WTC11 (cell line): ENCODE results near the gene CCDC6. TPM values are rescaled to one million over a fixed set of nuclear protein-coding genes. Genes with fewer than 3 reads are reported as not detected.

Experiments used
- ATAC-seq: fragments of 200-7000 bp; cut with Tn5 transposase; 2 replicates; pipeline ENCODE4 v1.10.0; 2021; ENCODE audit warnings: mild to moderate bottlenecking, moderate library complexity
- CTCF ChIA-PET: fragments of 300-600 bp; sonication (Branson Sonifier 250); formaldehyde crosslinking; loops from one replicate; lab custom pipeline; 2021; ENCODE audit warnings: antibody characterized with exemption; lab: Charles Lee
- POLR2A ChIA-PET: fragments of 350-600 bp; sonication (Branson Sonifier 250); formaldehyde crosslinking; loops from one replicate; lab custom pipeline; 2021; ENCODE audit warnings: antibody characterized with exemption; lab: Charles Lee
- DNase-seq: peaks from one replicate; pipeline ENCODE4 v3.0.0; 2021; ENCODE audit warnings: low spot score
- H3K27ac Mint-ChIP-seq: 2 replicates; pipeline ENCODE4 v1.8.0; 2021; ENCODE audit warnings: mixed read lengths
- H3K27me3 Mint-ChIP-seq: 2 replicates; pipeline ENCODE4 v1.8.0; 2021; ENCODE audit warnings: low read depth, mild to moderate bottlenecking, moderate library complexity, mixed read lengths
- H3K36me3 Mint-ChIP-seq: 2 replicates; pipeline ENCODE4 v1.8.0; 2021; ENCODE audit warnings: mixed read lengths
- H3K4me1 Mint-ChIP-seq: 2 replicates; pipeline ENCODE4 v1.8.0; 2022; ENCODE audit warnings: mixed read lengths
- H3K4me3 Mint-ChIP-seq: 2 replicates; pipeline ENCODE4 v1.8.0; 2021; ENCODE audit warnings: mild to moderate bottlenecking, moderate library complexity, mixed read lengths
- H3K9me3 Mint-ChIP-seq: 2 replicates; pipeline ENCODE4 v1.8.0; 2021; ENCODE audit warnings: mixed read lengths
- CTCF ChIP-seq: fragments of 200-600 bp; IDR thresholded peaks from 2 replicates; pipeline ENCODE4 v1.8.0; 2022; ENCODE audit warnings: antibody characterized with exemption
- E2F1 ChIP-seq: sonication (generic); formaldehyde crosslinking; IDR thresholded peaks from 2 replicates; pipeline ENCODE4 v1.8.0; 2022; ENCODE audit warnings: mild to moderate bottlenecking, missing genetic modification reagents
- ELF4 ChIP-seq: sonication (generic); formaldehyde crosslinking; IDR thresholded peaks from 2 replicates; pipeline ENCODE4 v1.8.1; 2022; ENCODE audit warnings: low read depth, mild to moderate bottlenecking, moderate library complexity, missing genetic modification reagents
- EMX1 ChIP-seq: fragments of 250-450 bp; sonication (Bioruptor Pico); IDR thresholded peaks from 2 replicates; pipeline ENCODE4 v1.8.0; 2021; ENCODE audit warnings: mild to moderate bottlenecking
- ESRRA ChIP-seq: sonication (generic); formaldehyde crosslinking; IDR thresholded peaks from 2 replicates; pipeline ENCODE4 v1.8.1; 2022; ENCODE audit warnings: mild to moderate bottlenecking, missing genetic modification reagents, borderline replicate concordance
- GABPB1 ChIP-seq: sonication (generic); formaldehyde crosslinking; IDR thresholded peaks from 2 replicates; pipeline ENCODE4 v1.8.1; 2023; ENCODE audit warnings: mild to moderate bottlenecking, missing genetic modification reagents
- GRHL2 ChIP-seq: fragments of 250-450 bp; sonication (Bioruptor Pico); IDR thresholded peaks from 2 replicates; pipeline ENCODE4 v1.8.0; 2022; ENCODE audit warnings: mild to moderate bottlenecking, moderate library complexity; ENCODE audit not compliant: insufficient replicate concordance, severe bottlenecking
- IRF1 ChIP-seq: sonication (generic); formaldehyde crosslinking; IDR thresholded peaks from 2 replicates; pipeline ENCODE4 v1.8.0; 2023; ENCODE audit warnings: missing genetic modification reagents
- KAT7 ChIP-seq: sonication (generic); formaldehyde crosslinking; IDR thresholded peaks from 2 replicates; pipeline ENCODE4 v1.8.1; 2023; ENCODE audit warnings: missing genetic modification reagents, mild to moderate bottlenecking, borderline replicate concordance
- NR3C1 ChIP-seq: sonication (generic); formaldehyde crosslinking; conservative IDR thresholded peaks from 2 replicates; pipeline ENCODE4 v1.8.1; 2023; ENCODE audit warnings: low read depth, mild to moderate bottlenecking, missing genetic modification reagents
- OVOL2 ChIP-seq: fragments of 250-450 bp; sonication (Bioruptor Pico); IDR thresholded peaks from 2 replicates; pipeline ENCODE4 v1.9.0; 2021; ENCODE audit warnings: mild to moderate bottlenecking, borderline replicate concordance
- PRRX2 ChIP-seq: fragments of 250-450 bp; sonication (Bioruptor Pico); IDR thresholded peaks from 2 replicates; pipeline ENCODE4 v1.8.0; 2021; ENCODE audit warnings: mild to moderate bottlenecking
- RELA ChIP-seq: sonication (generic); formaldehyde crosslinking; IDR thresholded peaks from 2 replicates; pipeline ENCODE4 v1.8.1; 2022; ENCODE audit warnings: missing genetic modification reagents, mild to moderate bottlenecking, borderline replicate concordance
- RORB ChIP-seq: fragments of 250-450 bp; sonication (Bioruptor Pico); IDR thresholded peaks from 2 replicates; pipeline ENCODE4 v1.9.0; 2021; ENCODE audit warnings: mild to moderate bottlenecking
- ZNF219 ChIP-seq: sonication (generic); formaldehyde crosslinking; IDR thresholded peaks from 2 replicates; pipeline ENCODE4 v1.8.0; 2023; ENCODE audit warnings: missing genetic modification reagents, mild to moderate bottlenecking, borderline replicate concordance
- ZNF317 ChIP-seq: sonication (generic); formaldehyde crosslinking; IDR thresholded peaks from 2 replicates; pipeline ENCODE4 v1.8.1; 2023; ENCODE audit warnings: low read depth, mild to moderate bottlenecking, moderate library complexity, missing genetic modification reagents, borderline replicate concordance
- ZNF423 ChIP-seq: fragments of 250-450 bp; sonication (Bioruptor Pico); IDR thresholded peaks from 2 replicates; pipeline ENCODE4 v2.1.2; 2022; ENCODE audit warnings: mild to moderate bottlenecking, moderate library complexity
- total RNA-seq: library from RNA; stranded (reverse); gene quantifications from 3 replicates; pipeline ENCODE4 v1.2.3, GENCODE V29; 2021
- TF ChIP-seq, protein P1 (sequence below): sonication (generic); formaldehyde crosslinking; IDR thresholded peaks from 2 replicates; pipeline ENCODE4 v1.8.0; 2023; ENCODE audit warnings: missing genetic modification reagents, mild to moderate bottlenecking, borderline replicate concordance
- TF ChIP-seq, protein P2 (sequence below): fragments of 250-450 bp; sonication (Bioruptor Pico); IDR thresholded peaks from 2 replicates; pipeline ENCODE4 v1.9.0; 2021; ENCODE audit warnings: mild to moderate bottlenecking
- TF ChIP-seq, protein P3 (sequence below): sonication (generic); formaldehyde crosslinking; IDR thresholded peaks from 2 replicates; pipeline ENCODE4 v1.8.1; 2023; ENCODE audit warnings: mild to moderate bottlenecking, missing genetic modification reagents

The CCDC6 gene
- total RNA-seq, 1 experiment from 2014 or later: 55.2 TPM

DNA sequence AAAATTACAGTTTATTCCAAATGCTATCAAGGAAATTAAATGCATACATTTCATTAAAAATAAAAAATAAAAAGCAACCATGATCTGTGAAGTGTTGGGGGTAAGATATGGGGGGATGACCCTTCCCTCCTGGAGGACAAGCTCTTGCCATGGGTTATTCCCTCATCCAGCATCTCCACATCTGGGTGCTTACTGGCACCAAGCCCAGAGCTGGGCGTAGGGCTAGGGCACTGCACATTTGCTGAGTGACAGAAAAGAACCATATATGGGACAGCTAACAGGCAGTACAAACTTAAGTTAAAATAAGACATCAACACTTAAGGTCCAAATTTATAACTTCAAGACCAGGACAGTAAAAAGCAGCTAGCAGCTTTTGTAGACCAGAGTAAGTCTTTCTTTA, 10.2 kb downstream of the CCDC6 start:
- no peak overlapping the region for H3K4me3 Mint-ChIP-seq
- TF ChIP-seq GABPB1: no peak
- TF ChIP-seq, protein P1, sequence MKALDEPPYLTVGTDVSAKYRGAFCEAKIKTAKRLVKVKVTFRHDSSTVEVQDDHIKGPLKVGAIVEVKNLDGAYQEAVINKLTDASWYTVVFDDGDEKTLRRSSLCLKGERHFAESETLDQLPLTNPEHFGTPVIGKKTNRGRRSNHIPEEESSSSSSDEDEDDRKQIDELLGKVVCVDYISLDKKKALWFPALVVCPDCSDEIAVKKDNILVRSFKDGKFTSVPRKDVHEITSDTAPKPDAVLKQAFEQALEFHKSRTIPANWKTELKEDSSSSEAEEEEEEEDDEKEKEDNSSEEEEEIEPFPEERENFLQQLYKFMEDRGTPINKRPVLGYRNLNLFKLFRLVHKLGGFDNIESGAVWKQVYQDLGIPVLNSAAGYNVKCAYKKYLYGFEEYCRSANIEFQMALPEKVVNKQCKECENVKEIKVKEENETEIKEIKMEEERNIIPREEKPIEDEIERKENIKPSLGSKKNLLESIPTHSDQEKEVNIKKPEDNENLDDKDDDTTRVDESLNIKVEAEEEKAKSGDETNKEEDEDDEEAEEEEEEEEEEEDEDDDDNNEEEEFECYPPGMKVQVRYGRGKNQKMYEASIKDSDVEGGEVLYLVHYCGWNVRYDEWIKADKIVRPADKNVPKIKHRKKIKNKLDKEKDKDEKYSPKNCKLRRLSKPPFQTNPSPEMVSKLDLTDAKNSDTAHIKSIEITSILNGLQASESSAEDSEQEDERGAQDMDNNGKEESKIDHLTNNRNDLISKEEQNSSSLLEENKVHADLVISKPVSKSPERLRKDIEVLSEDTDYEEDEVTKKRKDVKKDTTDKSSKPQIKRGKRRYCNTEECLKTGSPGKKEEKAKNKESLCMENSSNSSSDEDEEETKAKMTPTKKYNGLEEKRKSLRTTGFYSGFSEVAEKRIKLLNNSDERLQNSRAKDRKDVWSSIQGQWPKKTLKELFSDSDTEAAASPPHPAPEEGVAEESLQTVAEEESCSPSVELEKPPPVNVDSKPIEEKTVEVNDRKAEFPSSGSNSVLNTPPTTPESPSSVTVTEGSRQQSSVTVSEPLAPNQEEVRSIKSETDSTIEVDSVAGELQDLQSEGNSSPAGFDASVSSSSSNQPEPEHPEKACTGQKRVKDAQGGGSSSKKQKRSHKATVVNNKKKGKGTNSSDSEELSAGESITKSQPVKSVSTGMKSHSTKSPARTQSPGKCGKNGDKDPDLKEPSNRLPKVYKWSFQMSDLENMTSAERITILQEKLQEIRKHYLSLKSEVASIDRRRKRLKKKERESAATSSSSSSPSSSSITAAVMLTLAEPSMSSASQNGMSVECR: no peak
- no peak for TF ChIP-seq ZNF317 (CRISPR knock-in tag)
- TF ChIP-seq IRF1 (CRISPR knock-in tag): no peak
- no peak for TF ChIP-seq PRRX2 (CRISPR knock-in tag)
- TF ChIP-seq, protein P2, sequence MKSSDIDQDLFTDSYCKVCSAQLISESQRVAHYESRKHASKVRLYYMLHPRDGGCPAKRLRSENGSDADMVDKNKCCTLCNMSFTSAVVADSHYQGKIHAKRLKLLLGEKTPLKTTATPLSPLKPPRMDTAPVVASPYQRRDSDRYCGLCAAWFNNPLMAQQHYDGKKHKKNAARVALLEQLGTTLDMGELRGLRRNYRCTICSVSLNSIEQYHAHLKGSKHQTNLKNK (CRISPR knock-in tag): no peak
- TF ChIP-seq RORB (CRISPR knock-in tag): no peak
- TF ChIP-seq CTCF: no peak
- POLR2A ChIA-PET: no interaction called here
- CTCF ChIA-PET: interaction anchor here (1.0 kb wide), 1 partner anchor 8 kb away, joined by 3 read pairs; no protein-coding TSS in a partner anchor
- peaks cover 76% of the 10 kb centered on the region for H3K4me1 Mint-ChIP-seq
- ATAC-seq (no peak), DNase-seq (no peak)
- H3K27me3 Mint-ChIP-seq: no peaks in the 10 kb centered on the region
- H3K27ac Mint-ChIP-seq: peak overlapping the region; percentile 60
- no peaks in the 10 kb centered on the region for H3K36me3 Mint-ChIP-seq
- no peaks in the 10 kb centered on the region for H3K9me3 Mint-ChIP-seq

DNA sequence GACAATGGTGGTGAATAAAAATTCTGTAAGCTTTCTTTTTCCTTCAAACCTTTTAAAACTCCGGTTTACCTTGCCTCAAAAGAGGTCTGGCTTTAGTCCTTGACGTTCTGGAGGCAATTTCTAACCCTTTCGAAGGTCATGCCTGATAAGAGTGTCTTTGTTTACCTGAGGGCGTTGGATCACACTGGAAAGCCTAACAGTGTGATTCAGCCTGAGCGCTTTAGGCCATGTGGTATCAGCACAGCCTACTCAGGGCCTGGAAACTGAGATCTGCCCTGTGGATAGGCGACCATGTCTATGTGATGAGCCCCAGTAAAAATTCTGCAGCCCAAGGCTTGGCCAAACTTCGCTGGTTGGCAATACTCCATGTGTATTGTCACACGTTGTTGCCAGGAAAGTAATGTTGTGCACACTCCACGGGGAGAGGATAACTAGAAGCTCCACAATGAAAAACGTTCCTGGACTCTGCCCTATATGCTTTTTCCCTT, 10.7 kb downstream of the CCDC6 start:
- ATAC-seq (no peak), DNase-seq (no peak)
- Mint-ChIP-seq H3K4me1 (peaks cover 71% of the 10 kb centered on the region), H3K4me3 (no peak overlapping the region), H3K9me3 (no peaks in the 10 kb centered on the region), H3K27me3 (no peaks in the 10 kb centered on the region), H3K27ac (peak overlapping the region; percentile 48), H3K36me3 (no peaks in the 10 kb centered on the region)
- peak; percentile 29; the same call in 1 of the 2 replicates for TF ChIP-seq GABPB1
- no peak for TF ChIP-seq E2F1 (CRISPR knock-in tag)
- ChIA-PET POLR2A (interaction anchor here (1.3 to 1.4 kb wide), 2 partner anchors 11 to 13 kb away, joined by 3 to 6 read pairs; partner anchors contain the start of gene CCDC6), CTCF (interaction anchor here (0.9 to 1.0 kb wide), 2 partner anchors 9 to 11 kb away, joined by 3 read pairs; partner anchors contain the start of gene CCDC6)

GRCh38 chr10:59894114-59894513, 12.2 kb downstream of the CCDC6 start:
- peak overlapping the region; percentile 1; the same call in 1 of the 2 replicates for H3K27ac Mint-ChIP-seq
- peaks cover 64% of the 10 kb centered on the region for H3K4me1 Mint-ChIP-seq
- H3K27me3 Mint-ChIP-seq: no peaks in the 10 kb centered on the region
- ChIA-PET CTCF (interaction anchor here (1.0 to 1.8 kb wide), 3 partner anchors 12 to 63 kb away, joined by 3 to 7 read pairs (median 3); partner anchors contain the start of gene CCDC6), POLR2A (interaction anchor here (0.7 kb wide), 1 partner anchor 12 kb away, joined by 3 read pairs; the partner anchor contains the start of gene CCDC6)
- ATAC-seq (no peak; the same call in 1 of the 2 replicates), DNase-seq (no peak)
- H3K9me3 Mint-ChIP-seq: no peaks in the 10 kb centered on the region
- H3K4me3 Mint-ChIP-seq: no peak overlapping the region
- H3K36me3 Mint-ChIP-seq: peaks cover 4% of the 10 kb centered on the region; the same call in 1 of the 2 replicates
- TF ChIP-seq ZNF423 (CRISPR knock-in tag): no peak
- no peak for TF ChIP-seq ZNF219 (CRISPR knock-in tag)
- TF ChIP-seq, protein P3, sequence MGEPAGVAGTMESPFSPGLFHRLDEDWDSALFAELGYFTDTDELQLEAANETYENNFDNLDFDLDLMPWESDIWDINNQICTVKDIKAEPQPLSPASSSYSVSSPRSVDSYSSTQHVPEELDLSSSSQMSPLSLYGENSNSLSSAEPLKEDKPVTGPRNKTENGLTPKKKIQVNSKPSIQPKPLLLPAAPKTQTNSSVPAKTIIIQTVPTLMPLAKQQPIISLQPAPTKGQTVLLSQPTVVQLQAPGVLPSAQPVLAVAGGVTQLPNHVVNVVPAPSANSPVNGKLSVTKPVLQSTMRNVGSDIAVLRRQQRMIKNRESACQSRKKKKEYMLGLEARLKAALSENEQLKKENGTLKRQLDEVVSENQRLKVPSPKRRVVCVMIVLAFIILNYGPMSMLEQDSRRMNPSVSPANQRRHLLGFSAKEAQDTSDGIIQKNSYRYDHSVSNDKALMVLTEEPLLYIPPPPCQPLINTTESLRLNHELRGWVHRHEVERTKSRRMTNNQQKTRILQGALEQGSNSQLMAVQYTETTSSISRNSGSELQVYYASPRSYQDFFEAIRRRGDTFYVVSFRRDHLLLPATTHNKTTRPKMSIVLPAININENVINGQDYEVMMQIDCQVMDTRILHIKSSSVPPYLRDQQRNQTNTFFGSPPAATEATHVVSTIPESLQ (CRISPR knock-in tag): no peak
- TF ChIP-seq ELF4 (CRISPR knock-in tag): no peak
- TF ChIP-seq OVOL2: no peak
- no peak for TF ChIP-seq KAT7
- TF ChIP-seq NR3C1: no peak
- no peak for TF ChIP-seq RELA
- TF ChIP-seq EMX1 (CRISPR knock-in tag): no peak
- TF ChIP-seq ESRRA: no peak
- TF ChIP-seq GRHL2 (CRISPR knock-in tag): no peak
- no peak for TF ChIP-seq GABPB1
